GM12878 (cell line): ENCODE results near the gene C2orf68. TPM values are rescaled to one million over a fixed set of nuclear protein-coding genes. Genes with fewer than 3 reads are reported as not detected.

ENCODE experiments used
- BHLHE40 ChIP-seq, 2 experiments: fragments of 450-650 bp in 1 of 2; IDR thresholded peaks; 2 replicates each; pipeline ENCODE4 v1.6.1; 2011 to 2017; ENCODE audit warnings: low read depth in 2 of 2, borderline replicate concordance in 1 of 2, improper control_type of control experiment in 1 of 2, low read length in 1 of 2, mild to moderate bottlenecking in 1 of 2
- CBX5 ChIP-seq: sonication (generic); IDR thresholded peaks from 2 replicates; pipeline ENCODE4 v1.6.1; 2016; ENCODE audit warnings: low read depth, moderate library complexity, mild to moderate bottlenecking, inconsistent platforms
- CEBPB ChIP-seq, 2 experiments: fragments of 150-350 bp in 1 of 2; IDR thresholded peaks; 2 replicates each; pipeline ENCODE4 v1.6.1; 2012 to 2014; ENCODE audit warnings: low read depth in 2 of 2, low read length in 2 of 2, borderline replicate concordance in 1 of 2, inconsistent platforms in 1 of 2
- FOXK2 ChIP-seq: fragments of 450-650 bp; IDR thresholded peaks from 2 replicates; pipeline ENCODE4 v1.6.1; 2017; ENCODE audit warnings: mild to moderate bottlenecking, moderate library complexity
- IKZF1 ChIP-seq: fragments of 450-650 bp; conservative IDR thresholded peaks from 2 replicates; pipeline ENCODE4 v1.6.1; 2017; ENCODE audit warnings: antibody characterized with exemption, mild to moderate bottlenecking
- LARP7 ChIP-seq: fragments of 450-650 bp; IDR thresholded peaks from 2 replicates; pipeline ENCODE4 v1.6.1; 2017; ENCODE audit warnings: mild to moderate bottlenecking
- MXI1 ChIP-seq: fragments of 150-350 bp; IDR thresholded peaks from 2 replicates; pipeline ENCODE4 v1.6.1; 2011; ENCODE audit warnings: low read depth, mild to moderate bottlenecking, inconsistent platforms, low read length, improper control_type of control experiment
- MYC ChIP-seq: IDR thresholded peaks from 2 replicates; pipeline ENCODE4 v1.6.1; 2011; ENCODE audit warnings: mild to moderate bottlenecking, low read length, moderate library complexity, inconsistent platforms; ENCODE audit not compliant: insufficient read depth, insufficient replicate concordance, insufficient read length, severe bottlenecking
- PAX5 ChIP-seq: IDR thresholded peaks from 2 replicates; pipeline ENCODE4 v1.6.1; 2011; ENCODE audit warnings: low read depth, low read length, borderline replicate concordance
- POLR2A ChIP-seq: IDR thresholded peaks from 2 replicates; pipeline ENCODE4 v1.6.1; 2011; ENCODE audit warnings: low read depth, mild to moderate bottlenecking, low read length
- POLR2AphosphoS5 ChIP-seq: IDR thresholded peaks from 2 replicates; pipeline ENCODE4 v1.6.1; 2011; ENCODE audit warnings: mild to moderate bottlenecking, low read length, inconsistent platforms
- RCOR1 ChIP-seq: conservative IDR thresholded peaks from 2 replicates; pipeline ENCODE4 v1.6.1; 2012; ENCODE audit warnings: low read depth, low read length, improper control_type of control experiment
- SMAD5 ChIP-seq: IDR thresholded peaks from 2 replicates; pipeline ENCODE4 v1.6.1; 2016; ENCODE audit warnings: antibody characterized with exemption, low read depth
- SRF ChIP-seq, 2 experiments: IDR thresholded peaks; 2 replicates each; pipeline ENCODE4 v1.6.1; 2011; ENCODE audit warnings: low read depth in 2 of 2, low read length in 2 of 2, mild to moderate bottlenecking in 1 of 2, moderate library complexity in 1 of 2
- ZBED1 ChIP-seq: IDR thresholded peaks from 2 replicates; pipeline ENCODE4 v1.6.1; 2016; ENCODE audit warnings: borderline replicate concordance
- polyA plus RNA-seq, 11 experiments: library from polyadenylated mRNA; depleted of rRNA in 4 of 11; unstranded in 6 of 11; stranded (reverse) in 5 of 11; fragments of >200 nt; fragmentation: Nextera tagmentation in 4 of 11; fragmentation: Illumina TruSeq in 1 of 11; extraction: Ambion mirVana in 4 of 11; extraction: Trizol in 1 of 11; gene quantifications; 1 replicate in 1 of 11; 2 replicates in 10 of 11; pipeline versions ENCODE4 v1.2.1 to v1.2.3, GENCODE V29; 2011 to 2016; ENCODE audit warnings: inconsistent platforms in 2 of 11, missing spikeins in 2 of 11, low read depth in 1 of 11
- total RNA-seq, 4 experiments: library from RNA; depleted of rRNA in 3 of 4; stranded (reverse); fragments of >200 nt in 3 of 4; fragmentation: Illumina TruSeq in 1 of 4; extraction: Trizol in 1 of 4; gene quantifications; 2 replicates each; pipeline versions ENCODE4 v1.2.1 to v1.2.3, GENCODE V29; 2013 to 2021
- TF ChIP-seq, protein P1 (sequence below): fragments of 450-650 bp; conservative IDR thresholded peaks from 2 replicates; pipeline ENCODE4 v1.6.1; 2017; ENCODE audit warnings: mild to moderate bottlenecking, moderate library complexity
- TF ChIP-seq, protein P2 (sequence below): IDR thresholded peaks from 2 replicates; pipeline ENCODE4 v1.6.1; 2012; ENCODE audit warnings: low read depth, low read length, improper control_type of control experiment
- TF ChIP-seq, protein P3 (sequence below): fragments of 450-650 bp; IDR thresholded peaks from 2 replicates; pipeline ENCODE4 v1.6.1; 2016; ENCODE audit warnings: mild to moderate bottlenecking
- TF ChIP-seq, protein P4 (sequence below): IDR thresholded peaks from 2 replicates; pipeline ENCODE4 v1.6.1; 2012; ENCODE audit warnings: low read depth, low read length, improper control_type of control experiment
- TF ChIP-seq, protein P5 (sequence below): IDR thresholded peaks from 2 replicates; pipeline ENCODE4 v1.6.1; 2011; ENCODE audit warnings: low read depth, mild to moderate bottlenecking, low read length, moderate library complexity, borderline replicate concordance; ENCODE audit errors: extremely low read depth
- TF ChIP-seq, protein P6 (sequence below): IDR thresholded peaks from 2 replicates; pipeline ENCODE4 v1.6.1; 2012; ENCODE audit warnings: low read depth, low read length, improper control_type of control experiment

Gene C2orf68
- total and polyA plus RNA-seq, 10 of the 15 experiments (the other 5 are each of a cell fraction or from before 2014, with no cell fraction given): 12.7 to 56.1 (median 28.4) TPM

DNA sequence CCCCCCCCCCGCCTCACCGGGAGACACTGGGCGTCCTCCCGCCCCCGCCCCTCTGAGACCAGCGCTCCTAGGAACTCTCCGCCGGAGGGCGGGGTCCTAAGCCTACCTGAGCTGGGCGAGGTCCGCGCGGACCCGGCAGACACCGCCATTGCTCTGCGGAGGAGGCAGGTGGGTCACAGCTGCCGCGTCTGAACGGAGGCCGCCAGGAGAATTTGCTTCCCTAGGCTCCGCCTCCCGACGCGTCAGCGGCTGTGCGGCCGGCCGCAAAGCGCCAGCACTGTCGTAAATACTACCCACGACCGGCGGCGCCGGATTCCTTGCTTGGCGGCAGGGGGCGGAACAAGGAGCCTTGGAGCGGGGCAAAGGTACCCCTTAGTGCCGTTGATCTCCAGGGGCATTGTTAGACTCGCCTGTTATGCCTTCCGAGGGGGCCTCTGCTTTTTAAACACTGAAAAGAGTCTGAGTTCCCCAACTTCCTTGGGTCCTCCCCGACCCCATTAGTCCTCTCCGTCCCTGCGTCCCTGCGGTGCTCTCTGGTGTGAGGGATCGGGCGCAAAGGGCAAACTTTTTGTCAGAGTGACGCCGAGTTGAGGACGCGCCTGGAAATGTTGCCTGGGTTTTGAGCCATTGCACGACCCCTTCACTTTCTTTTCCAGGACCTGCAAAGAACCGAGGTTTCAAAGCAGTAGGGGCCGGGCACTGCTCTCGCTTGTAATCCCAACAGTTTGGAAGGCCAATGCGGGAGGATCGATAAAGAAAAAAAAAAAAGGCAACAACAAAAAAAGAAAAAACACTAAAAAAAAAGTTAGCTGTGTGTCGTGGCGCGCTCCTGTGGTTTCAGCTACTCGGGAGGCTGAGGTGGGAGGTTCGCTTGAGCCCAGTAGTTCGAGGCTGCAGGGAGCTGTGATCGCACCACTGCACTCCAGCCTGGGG is 50.3 kb downstream of the C2orf68 start, which contains the start of gene GGCX (continued):
- TF ChIP-seq, protein P1, sequence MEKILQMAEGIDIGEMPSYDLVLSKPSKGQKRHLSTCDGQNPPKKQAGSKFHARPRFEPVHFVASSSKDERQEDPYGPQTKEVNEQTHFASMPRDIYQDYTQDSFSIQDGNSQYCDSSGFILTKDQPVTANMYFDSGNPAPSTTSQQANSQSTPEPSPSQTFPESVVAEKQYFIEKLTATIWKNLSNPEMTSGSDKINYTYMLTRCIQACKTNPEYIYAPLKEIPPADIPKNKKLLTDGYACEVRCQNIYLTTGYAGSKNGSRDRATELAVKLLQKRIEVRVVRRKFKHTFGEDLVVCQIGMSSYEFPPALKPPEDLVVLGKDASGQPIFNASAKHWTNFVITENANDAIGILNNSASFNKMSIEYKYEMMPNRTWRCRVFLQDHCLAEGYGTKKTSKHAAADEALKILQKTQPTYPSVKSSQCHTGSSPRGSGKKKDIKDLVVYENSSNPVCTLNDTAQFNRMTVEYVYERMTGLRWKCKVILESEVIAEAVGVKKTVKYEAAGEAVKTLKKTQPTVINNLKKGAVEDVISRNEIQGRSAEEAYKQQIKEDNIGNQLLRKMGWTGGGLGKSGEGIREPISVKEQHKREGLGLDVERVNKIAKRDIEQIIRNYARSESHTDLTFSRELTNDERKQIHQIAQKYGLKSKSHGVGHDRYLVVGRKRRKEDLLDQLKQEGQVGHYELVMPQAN: no peak
- TF ChIP-seq, protein P2, sequence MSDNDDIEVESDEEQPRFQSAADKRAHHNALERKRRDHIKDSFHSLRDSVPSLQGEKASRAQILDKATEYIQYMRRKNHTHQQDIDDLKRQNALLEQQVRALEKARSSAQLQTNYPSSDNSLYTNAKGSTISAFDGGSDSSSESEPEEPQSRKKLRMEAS: no peak
- TF ChIP-seq SMAD5 (peak; percentile 80; the same call in 1 of the 2 replicates), RCOR1 (no peak), LARP7 (no peak), MYC (peak; percentile 46), BHLHE40 (IDR thresholded peaks at IDR 0.05; ENCODE audit: borderline replicate concordance in 1 of 2, low read depth in 2 of 2, low read length in 1 of 2) (peak in 1 of 2 experiments; percentile 39; a peak in 1 of 4 replicates), ZBED1 (no peak), CEBPB (IDR thresholded peaks at IDR 0.05; ENCODE audit: borderline replicate concordance in 1 of 2, low read depth in 2 of 2, low read length in 2 of 2) (no peak), CBX5 (no peak), POLR2AphosphoS5 (peak; percentile 89), PAX5 (peak; percentile 60; the same call in 1 of the 2 replicates), MXI1 (peak; percentile 65; the same call in 1 of the 2 replicates), POLR2A (peak; percentile 97), IKZF1 (peak; percentile 65), SRF (IDR thresholded peaks at IDR 0.05; ENCODE audit: low read depth in 2 of 2, low read length in 2 of 2) (0 out of 4 replicates have a peak, but pooled peaks of 1 of the 2 experiments have one; percentile 7), FOXK2 (peak; percentile 34; the same call in 1 of the 2 replicates)
- TF ChIP-seq, protein P3, sequence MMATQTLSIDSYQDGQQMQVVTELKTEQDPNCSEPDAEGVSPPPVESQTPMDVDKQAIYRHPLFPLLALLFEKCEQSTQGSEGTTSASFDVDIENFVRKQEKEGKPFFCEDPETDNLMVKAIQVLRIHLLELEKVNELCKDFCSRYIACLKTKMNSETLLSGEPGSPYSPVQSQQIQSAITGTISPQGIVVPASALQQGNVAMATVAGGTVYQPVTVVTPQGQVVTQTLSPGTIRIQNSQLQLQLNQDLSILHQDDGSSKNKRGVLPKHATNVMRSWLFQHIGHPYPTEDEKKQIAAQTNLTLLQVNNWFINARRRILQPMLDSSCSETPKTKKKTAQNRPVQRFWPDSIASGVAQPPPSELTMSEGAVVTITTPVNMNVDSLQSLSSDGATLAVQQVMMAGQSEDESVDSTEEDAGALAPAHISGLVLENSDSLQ: peak; percentile 31; the same call in 1 of the 2 replicates
- TF ChIP-seq, protein P4, sequence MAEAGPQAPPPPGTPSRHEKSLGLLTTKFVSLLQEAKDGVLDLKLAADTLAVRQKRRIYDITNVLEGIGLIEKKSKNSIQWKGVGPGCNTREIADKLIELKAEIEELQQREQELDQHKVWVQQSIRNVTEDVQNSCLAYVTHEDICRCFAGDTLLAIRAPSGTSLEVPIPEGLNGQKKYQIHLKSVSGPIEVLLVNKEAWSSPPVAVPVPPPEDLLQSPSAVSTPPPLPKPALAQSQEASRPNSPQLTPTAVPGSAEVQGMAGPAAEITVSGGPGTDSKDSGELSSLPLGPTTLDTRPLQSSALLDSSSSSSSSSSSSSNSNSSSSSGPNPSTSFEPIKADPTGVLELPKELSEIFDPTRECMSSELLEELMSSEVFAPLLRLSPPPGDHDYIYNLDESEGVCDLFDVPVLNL: 0 out of 2 replicates have a peak, but pooled peaks have one; percentile 23
- TF ChIP-seq, protein P5, sequence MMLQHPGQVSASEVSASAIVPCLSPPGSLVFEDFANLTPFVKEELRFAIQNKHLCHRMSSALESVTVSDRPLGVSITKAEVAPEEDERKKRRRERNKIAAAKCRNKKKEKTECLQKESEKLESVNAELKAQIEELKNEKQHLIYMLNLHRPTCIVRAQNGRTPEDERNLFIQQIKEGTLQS: peak; percentile 84; the same call in 1 of the 2 replicates
- TF ChIP-seq, protein P6, sequence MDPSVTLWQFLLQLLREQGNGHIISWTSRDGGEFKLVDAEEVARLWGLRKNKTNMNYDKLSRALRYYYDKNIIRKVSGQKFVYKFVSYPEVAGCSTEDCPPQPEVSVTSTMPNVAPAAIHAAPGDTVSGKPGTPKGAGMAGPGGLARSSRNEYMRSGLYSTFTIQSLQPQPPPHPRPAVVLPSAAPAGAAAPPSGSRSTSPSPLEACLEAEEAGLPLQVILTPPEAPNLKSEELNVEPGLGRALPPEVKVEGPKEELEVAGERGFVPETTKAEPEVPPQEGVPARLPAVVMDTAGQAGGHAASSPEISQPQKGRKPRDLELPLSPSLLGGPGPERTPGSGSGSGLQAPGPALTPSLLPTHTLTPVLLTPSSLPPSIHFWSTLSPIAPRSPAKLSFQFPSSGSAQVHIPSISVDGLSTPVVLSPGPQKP: 0 out of 2 replicates have a peak, but pooled peaks have one; percentile 26
